A549 (cell line): ENCODE measurements around the gene OPHN1.

Experiments
- CHD2 ChIP-seq: fragments of 150-350 bp; IDR thresholded peaks from 2 replicates; pipeline ENCODE4 v1.6.1; 2014; ENCODE audit warnings: low read length; ENCODE audit not compliant: partially characterized antibody
- EP300 ChIP-seq, 2 experiments: fragments of >200 bp; sonication (Bioruptor Twin); formaldehyde crosslinking; IDR thresholded peaks; 2 replicates in 1 of 2; 3 replicates in 1 of 2; pipeline ENCODE4 v1.6.1; 2016 to 2017
- HEYL ChIP-seq: fragments of 250-450 bp; sonication (Bioruptor Pico); IDR thresholded peaks from 2 replicates; pipeline ENCODE4 v1.8.0; 2021; ENCODE audit warnings: mild to moderate bottlenecking, moderate library complexity
- POLR2A ChIP-seq: IDR thresholded peaks from 2 replicates; pipeline ENCODE4 v1.6.1; 2012; ENCODE audit warnings: mild to moderate bottlenecking, low read length
- RNF2 ChIP-seq: fragments of 200-600 bp; sonication (generic); IDR thresholded peaks from 2 replicates; pipeline ENCODE4 v1.6.1; 2016; ENCODE audit warnings: low read depth, mild to moderate bottlenecking, antibody characterized with exemption, moderate library complexity, borderline replicate concordance
- TP53 ChIP-seq: fragments of 250-450 bp; sonication (Bioruptor Pico); IDR thresholded peaks from 2 replicates; pipeline ENCODE4 v1.5.0; 2021; ENCODE audit warnings: mild to moderate bottlenecking, moderate library complexity
- TF ChIP-seq, protein P1 (sequence below): fragments of >200 bp; sonication (Bioruptor Twin); formaldehyde crosslinking; IDR thresholded peaks from 3 replicates; pipeline ENCODE4 v1.5.1; 2016
- TF ChIP-seq, protein P2 (sequence below): fragments of 450-650 bp; IDR thresholded peaks from 2 replicates; pipeline ENCODE4 v1.6.1; 2014; ENCODE audit warnings: antibody characterized with exemption

DNA sequence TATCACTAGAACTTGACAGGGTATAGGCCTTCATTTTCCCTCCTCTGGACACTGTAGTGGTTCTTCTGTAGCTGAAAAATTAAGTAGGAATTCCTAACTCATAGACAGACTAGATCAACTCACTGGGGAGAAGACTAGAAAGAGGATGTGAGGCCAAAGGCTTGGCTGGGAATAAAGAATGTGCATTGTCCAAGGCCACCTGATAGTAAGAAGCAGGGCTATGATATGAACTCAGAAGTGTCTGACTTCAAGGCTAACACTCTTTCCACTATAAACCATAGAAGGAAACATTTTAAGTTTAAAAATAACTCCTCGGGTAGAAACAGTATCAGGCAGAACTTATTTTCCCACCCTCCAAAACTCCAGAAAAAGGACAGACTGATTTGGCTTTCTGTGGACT, 346.6 kb downstream of the OPHN1 start:
- TF ChIP-seq RNF2 (no peak), EP300 (IDR thresholded peaks at IDR 0.05) (no peak), CHD2 (no peak), HEYL (CRISPR knock-in tag) (no peak), POLR2A (no peak), TP53 (CRISPR knock-in tag) (no peak)
- TF ChIP-seq, protein P1, sequence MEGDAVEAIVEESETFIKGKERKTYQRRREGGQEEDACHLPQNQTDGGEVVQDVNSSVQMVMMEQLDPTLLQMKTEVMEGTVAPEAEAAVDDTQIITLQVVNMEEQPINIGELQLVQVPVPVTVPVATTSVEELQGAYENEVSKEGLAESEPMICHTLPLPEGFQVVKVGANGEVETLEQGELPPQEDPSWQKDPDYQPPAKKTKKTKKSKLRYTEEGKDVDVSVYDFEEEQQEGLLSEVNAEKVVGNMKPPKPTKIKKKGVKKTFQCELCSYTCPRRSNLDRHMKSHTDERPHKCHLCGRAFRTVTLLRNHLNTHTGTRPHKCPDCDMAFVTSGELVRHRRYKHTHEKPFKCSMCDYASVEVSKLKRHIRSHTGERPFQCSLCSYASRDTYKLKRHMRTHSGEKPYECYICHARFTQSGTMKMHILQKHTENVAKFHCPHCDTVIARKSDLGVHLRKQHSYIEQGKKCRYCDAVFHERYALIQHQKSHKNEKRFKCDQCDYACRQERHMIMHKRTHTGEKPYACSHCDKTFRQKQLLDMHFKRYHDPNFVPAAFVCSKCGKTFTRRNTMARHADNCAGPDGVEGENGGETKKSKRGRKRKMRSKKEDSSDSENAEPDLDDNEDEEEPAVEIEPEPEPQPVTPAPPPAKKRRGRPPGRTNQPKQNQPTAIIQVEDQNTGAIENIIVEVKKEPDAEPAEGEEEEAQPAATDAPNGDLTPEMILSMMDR = no peak
- TF ChIP-seq, protein P2, sequence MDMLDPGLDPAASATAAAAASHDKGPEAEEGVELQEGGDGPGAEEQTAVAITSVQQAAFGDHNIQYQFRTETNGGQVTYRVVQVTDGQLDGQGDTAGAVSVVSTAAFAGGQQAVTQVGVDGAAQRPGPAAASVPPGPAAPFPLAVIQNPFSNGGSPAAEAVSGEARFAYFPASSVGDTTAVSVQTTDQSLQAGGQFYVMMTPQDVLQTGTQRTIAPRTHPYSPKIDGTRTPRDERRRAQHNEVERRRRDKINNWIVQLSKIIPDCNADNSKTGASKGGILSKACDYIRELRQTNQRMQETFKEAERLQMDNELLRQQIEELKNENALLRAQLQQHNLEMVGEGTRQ = no peak
